Gastroesophageal sphincter (tissue), 3 donors: ENCODE results near the gene CTTN.

ENCODE experiments used
- EP300 ChIP-seq: sonication (generic); formaldehyde crosslinking; IDR thresholded peaks from one replicate; pipeline ENCODE4 v1.6.1; 2017; ENCODE audit warnings: antibody characterized with exemption, mild to moderate bottlenecking
- POLR2A ChIP-seq, 2 donors: fragments of 450-650 bp; IDR thresholded peaks; one replicate each; pipeline ENCODE4 v1.6.1; 2017; ENCODE audit warnings: antibody characterized with exemption in 2 of 2, mild to moderate bottlenecking in 2 of 2, moderate library complexity in 1 of 2
- POLR2AphosphoS5 ChIP-seq: sonication (generic); formaldehyde crosslinking; IDR thresholded peaks from one replicate; pipeline ENCODE4 v1.6.1; 2017; ENCODE audit warnings: antibody characterized with exemption
- TF ChIP-seq, protein P1 (sequence below), 4 experiments: fragments of 200-600 bp in 2 of 4; fragments of 450-650 bp in 2 of 4; sonication (generic) in 1 of 4; IDR thresholded peaks; one replicate each; pipeline ENCODE4 v1.5.1; 2017 to 2019; ENCODE audit warnings: antibody characterized with exemption in 4 of 4, mild to moderate bottlenecking in 2 of 4, moderate library complexity in 2 of 4

DNA sequence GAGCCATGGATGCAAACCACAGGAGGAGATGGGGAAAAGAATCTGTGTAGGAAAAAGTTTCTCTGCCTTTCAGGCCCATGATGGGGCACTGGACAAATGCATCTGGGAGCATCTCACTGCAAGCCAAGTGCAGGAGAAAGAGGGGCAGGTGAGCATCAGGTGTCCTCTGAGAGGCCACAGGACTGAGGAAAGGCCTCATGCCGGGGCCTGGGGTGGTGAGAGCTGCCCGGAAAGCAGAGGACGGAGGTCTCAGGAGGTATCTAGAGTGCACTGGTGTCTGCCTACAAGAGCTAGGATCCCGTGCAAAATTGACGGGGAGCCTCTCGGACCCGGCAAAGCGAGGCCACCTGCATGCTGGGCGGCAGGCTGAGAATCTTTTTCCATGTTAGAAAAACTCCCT lies 73.9 kb downstream of the CTTN start:
- TF ChIP-seq, protein P1, sequence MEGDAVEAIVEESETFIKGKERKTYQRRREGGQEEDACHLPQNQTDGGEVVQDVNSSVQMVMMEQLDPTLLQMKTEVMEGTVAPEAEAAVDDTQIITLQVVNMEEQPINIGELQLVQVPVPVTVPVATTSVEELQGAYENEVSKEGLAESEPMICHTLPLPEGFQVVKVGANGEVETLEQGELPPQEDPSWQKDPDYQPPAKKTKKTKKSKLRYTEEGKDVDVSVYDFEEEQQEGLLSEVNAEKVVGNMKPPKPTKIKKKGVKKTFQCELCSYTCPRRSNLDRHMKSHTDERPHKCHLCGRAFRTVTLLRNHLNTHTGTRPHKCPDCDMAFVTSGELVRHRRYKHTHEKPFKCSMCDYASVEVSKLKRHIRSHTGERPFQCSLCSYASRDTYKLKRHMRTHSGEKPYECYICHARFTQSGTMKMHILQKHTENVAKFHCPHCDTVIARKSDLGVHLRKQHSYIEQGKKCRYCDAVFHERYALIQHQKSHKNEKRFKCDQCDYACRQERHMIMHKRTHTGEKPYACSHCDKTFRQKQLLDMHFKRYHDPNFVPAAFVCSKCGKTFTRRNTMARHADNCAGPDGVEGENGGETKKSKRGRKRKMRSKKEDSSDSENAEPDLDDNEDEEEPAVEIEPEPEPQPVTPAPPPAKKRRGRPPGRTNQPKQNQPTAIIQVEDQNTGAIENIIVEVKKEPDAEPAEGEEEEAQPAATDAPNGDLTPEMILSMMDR (IDR thresholded peaks at IDR 0.05), result no peak
- TF ChIP-seq POLR2AphosphoS5 (no peak), POLR2A (IDR thresholded peaks at IDR 0.05) (no peak), EP300 (no peak)
